OCI-LY7 (cell line): ENCODE data around the gene CENPX. TPM values are rescaled to one million over a fixed set of nuclear protein-coding genes. Genes with fewer than 3 reads are reported as not detected.

Experiments used
- BruUV-seq: library from RNA; stranded (reverse); fragments of 400-500 nt; replicated peaks from 2 replicates; lab custom pipeline; 2021; lab: Mats Ljungman, UMichigan
- CTCF ChIA-PET: fragments of 300-600 bp; sonication (Branson Sonifier 250); formaldehyde crosslinking; loops from one replicate; lab custom pipeline; 2022; ENCODE audit warnings: antibody characterized with exemption; ENCODE audit not compliant: unreplicated experiment; lab: Charles Lee
- POLR2A ChIA-PET: fragments of 300-600 bp; sonication (Branson Sonifier 250); formaldehyde crosslinking; loops from one replicate; lab custom pipeline; 2022; ENCODE audit warnings: antibody characterized with exemption; lab: Charles Lee
- DNase-seq: peaks from one replicate; pipeline ENCODE4 v3.0.0-alpha.2; 2015; ENCODE audit warnings: low spot score
- H2AFZ ChIP-seq: fragments of 200-600 bp; sonication (generic), shearing (Covaris generic); 2 replicates; pipeline ENCODE4 v1.6.1; 2014; ENCODE audit warnings: mild to moderate bottlenecking, antibody characterized with exemption, low read length, moderate library complexity
- H3K27ac ChIP-seq: fragments of 200-600 bp; sonication (generic); 2 replicates; pipeline ENCODE4 v1.5.1; 2014; ENCODE audit warnings: mixed run types, low read depth, mild to moderate bottlenecking, moderate library complexity, low read length, inconsistent platforms; ENCODE audit not compliant: poor library complexity, severe bottlenecking
- H3K36me3 ChIP-seq: fragments of 200-600 bp; sonication (generic); 2 replicates; pipeline ENCODE4 v1.6.1; 2014; ENCODE audit warnings: mild to moderate bottlenecking, antibody characterized with exemption, low read length, moderate library complexity, mixed read lengths; ENCODE audit not compliant: insufficient read depth
- H3K4me1 ChIP-seq: fragments of 200-600 bp; sonication (generic); 2 replicates; pipeline ENCODE4 v1.5.1; 2014; ENCODE audit warnings: mild to moderate bottlenecking, low read length; ENCODE audit not compliant: insufficient read depth, poor library complexity, severe bottlenecking
- H3K4me2 ChIP-seq: fragments of 200-600 bp; sonication (generic); 2 replicates; pipeline ENCODE4 v1.6.1; 2014; ENCODE audit warnings: mild to moderate bottlenecking, low read length
- H3K4me3 ChIP-seq: fragments of 200-600 bp; sonication (generic); 2 replicates; pipeline ENCODE4 v1.5.1; 2014; ENCODE audit warnings: mild to moderate bottlenecking, low read depth, low read length; ENCODE audit not compliant: poor library complexity, severe bottlenecking
- H3K79me2 ChIP-seq: fragments of 200-600 bp; sonication (generic); 2 replicates; pipeline ENCODE4 v1.6.1; 2016; ENCODE audit warnings: low read depth, mild to moderate bottlenecking, low read length, moderate library complexity, mixed read lengths; ENCODE audit not compliant: insufficient read depth
- H3K9me2 ChIP-seq: fragments of 200-600 bp; sonication (generic); 2 replicates; pipeline ENCODE4 v1.6.1; 2016; ENCODE audit warnings: mild to moderate bottlenecking, low read length, mixed read lengths; ENCODE audit not compliant: insufficient read depth
- H3K9me3 ChIP-seq: fragments of 200-600 bp; sonication (generic); 2 replicates; pipeline ENCODE4 v1.6.1; 2014; ENCODE audit warnings: mild to moderate bottlenecking, mixed run types, low read length, mixed read lengths
- H4K20me1 ChIP-seq: fragments of 200-600 bp; sonication (generic); 2 replicates; pipeline ENCODE4 v1.6.1; 2014; ENCODE audit warnings: mild to moderate bottlenecking, antibody characterized with exemption, low read length, moderate library complexity, mixed read lengths; ENCODE audit not compliant: insufficient read depth
- EZH2phosphoT487 ChIP-seq: fragments of 200-600 bp; sonication (generic); IDR thresholded peaks from 2 replicates; pipeline ENCODE4 v1.6.1; 2018; ENCODE audit warnings: low read depth, borderline replicate concordance, mild to moderate bottlenecking, mixed run types, antibody characterized with exemption, low read length, moderate library complexity, mixed read lengths
- intact Hi-C: fragments of 100-400 bp; cut with micrococcal nuclease; formaldehyde crosslinking; loops from one replicate; pipeline ENCODE4 v1.10.0; 2022; ENCODE audit not compliant: unreplicated experiment
- total RNA-seq, 2 experiments: library from RNA; depleted of rRNA in 1 of 2; stranded (reverse); fragments of >200 nt in 1 of 2; shearing (Covaris generic) in 1 of 2; gene quantifications; 2 replicates each; pipeline ENCODE4 v1.2.3, GENCODE V29; 2014 to 2022
- TF ChIP-seq, protein P1 (sequence below): fragments of 200-600 bp; sonication (generic); conservative IDR thresholded peaks from 2 replicates; pipeline ENCODE4 v1.5.1; 2014; ENCODE audit warnings: mild to moderate bottlenecking, antibody characterized with exemption, low read length, moderate library complexity, mixed read lengths

The CENPX gene
- total RNA-seq, 2 experiments from 2014 or later, result 130 to 251 TPM

DNA sequence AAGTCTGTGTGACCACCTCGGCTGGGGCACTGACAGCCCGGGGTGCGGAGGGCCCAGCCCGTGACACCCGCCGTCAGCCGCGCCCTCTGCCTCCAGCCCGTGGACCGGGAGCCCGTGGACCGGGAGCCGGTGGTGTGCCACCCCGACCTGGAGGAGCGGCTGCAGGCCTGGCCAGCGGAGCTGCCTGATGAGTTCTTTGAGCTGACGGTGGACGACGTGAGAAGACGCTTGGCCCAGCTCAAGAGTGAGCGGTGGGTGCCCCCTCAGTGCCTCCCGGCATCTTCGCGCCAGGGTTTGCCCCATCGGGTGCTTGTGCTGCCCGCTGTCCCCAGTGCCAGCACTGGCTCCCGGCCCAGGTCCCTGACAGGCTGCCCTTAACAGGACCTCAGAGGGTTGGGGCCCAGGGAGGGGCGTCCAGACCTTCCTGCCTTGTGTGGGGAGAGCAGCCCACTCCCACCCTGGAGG lies 13.7 kb downstream of the CENPX start:
- Histone ChIP-seq H3K36me3 (no peaks in the 10 kb centered on the region), H2AFZ (no peak overlapping the region), H3K79me2 (no peaks in the 10 kb centered on the region), H3K4me1 (no peaks in the 10 kb centered on the region), H3K4me2 (no peak overlapping the region), H3K27ac (no peak overlapping the region), H3K9me3 (no peaks in the 10 kb centered on the region), H3K4me3 (no peak overlapping the region), H3K9me2 (no peaks in the 10 kb centered on the region), H4K20me1 (no peaks in the 10 kb centered on the region)
- no TSS peak for BruUV-seq
- DNase-seq, result no peak
- intact Hi-C loops, result no loop called here
- CTCF ChIA-PET, result no interaction called here
- TF ChIP-seq, protein P1, sequence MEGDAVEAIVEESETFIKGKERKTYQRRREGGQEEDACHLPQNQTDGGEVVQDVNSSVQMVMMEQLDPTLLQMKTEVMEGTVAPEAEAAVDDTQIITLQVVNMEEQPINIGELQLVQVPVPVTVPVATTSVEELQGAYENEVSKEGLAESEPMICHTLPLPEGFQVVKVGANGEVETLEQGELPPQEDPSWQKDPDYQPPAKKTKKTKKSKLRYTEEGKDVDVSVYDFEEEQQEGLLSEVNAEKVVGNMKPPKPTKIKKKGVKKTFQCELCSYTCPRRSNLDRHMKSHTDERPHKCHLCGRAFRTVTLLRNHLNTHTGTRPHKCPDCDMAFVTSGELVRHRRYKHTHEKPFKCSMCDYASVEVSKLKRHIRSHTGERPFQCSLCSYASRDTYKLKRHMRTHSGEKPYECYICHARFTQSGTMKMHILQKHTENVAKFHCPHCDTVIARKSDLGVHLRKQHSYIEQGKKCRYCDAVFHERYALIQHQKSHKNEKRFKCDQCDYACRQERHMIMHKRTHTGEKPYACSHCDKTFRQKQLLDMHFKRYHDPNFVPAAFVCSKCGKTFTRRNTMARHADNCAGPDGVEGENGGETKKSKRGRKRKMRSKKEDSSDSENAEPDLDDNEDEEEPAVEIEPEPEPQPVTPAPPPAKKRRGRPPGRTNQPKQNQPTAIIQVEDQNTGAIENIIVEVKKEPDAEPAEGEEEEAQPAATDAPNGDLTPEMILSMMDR, result no peak
- TF ChIP-seq EZH2phosphoT487, result no peak
- POLR2A ChIA-PET, result no interaction called here

DNA sequence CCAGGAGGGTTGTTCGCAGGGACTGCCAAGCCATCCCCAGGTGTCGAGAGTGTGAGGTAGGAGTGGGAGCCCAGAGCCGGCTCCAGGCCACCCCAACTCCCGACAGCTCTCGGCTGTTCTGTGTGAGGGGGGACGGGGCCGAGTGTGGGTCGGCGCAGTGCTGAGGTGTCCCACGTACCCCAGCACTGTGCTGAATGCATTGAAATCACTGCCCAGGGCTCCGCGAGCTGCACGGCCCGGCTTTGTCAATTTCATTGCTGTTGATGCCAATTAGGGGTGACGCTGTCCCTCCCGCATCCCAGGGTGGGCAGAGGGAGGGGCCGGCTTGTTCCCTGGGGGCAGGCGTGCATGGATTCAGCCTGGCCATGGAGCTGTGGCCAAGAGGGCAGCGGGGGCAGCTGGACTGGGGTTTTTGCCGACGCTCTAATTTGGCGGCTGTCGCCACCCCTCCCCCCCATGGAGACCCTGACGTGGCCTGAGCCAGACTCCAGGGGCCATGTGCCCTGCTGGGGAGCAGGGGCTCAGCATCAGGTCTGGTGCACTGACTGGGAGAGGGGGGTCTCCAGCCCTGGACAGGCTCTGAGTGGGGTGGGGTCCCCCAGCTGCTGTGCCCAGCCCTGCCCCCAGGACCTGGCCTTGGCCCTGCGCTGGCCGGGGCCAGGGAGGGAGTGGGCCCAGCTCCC lies 14.3 kb downstream of the CENPX start:
- no peaks in the 10 kb centered on the region for H3K79me2 ChIP-seq
- H3K4me1 ChIP-seq, result no peaks in the 10 kb centered on the region
- TF ChIP-seq EZH2phosphoT487, result no peak
- TF ChIP-seq, protein P1, result no peak
- H3K9me3 ChIP-seq, result no peaks in the 10 kb centered on the region
- H3K27ac ChIP-seq, result no peak overlapping the region
- no TSS peak for BruUV-seq
- H3K9me2 ChIP-seq, result no peaks in the 10 kb centered on the region
- DNase-seq, result no peak
- intact Hi-C loops, result no loop called here
- no peak overlapping the region for H3K4me2 ChIP-seq
- H3K4me3 ChIP-seq, result no peak overlapping the region
- no peak overlapping the region for H2AFZ ChIP-seq
- no peaks in the 10 kb centered on the region for H4K20me1 ChIP-seq
- ChIA-PET CTCF (no interaction called here), POLR2A (no interaction called here)
- H3K36me3 ChIP-seq, result no peaks in the 10 kb centered on the region

DNA sequence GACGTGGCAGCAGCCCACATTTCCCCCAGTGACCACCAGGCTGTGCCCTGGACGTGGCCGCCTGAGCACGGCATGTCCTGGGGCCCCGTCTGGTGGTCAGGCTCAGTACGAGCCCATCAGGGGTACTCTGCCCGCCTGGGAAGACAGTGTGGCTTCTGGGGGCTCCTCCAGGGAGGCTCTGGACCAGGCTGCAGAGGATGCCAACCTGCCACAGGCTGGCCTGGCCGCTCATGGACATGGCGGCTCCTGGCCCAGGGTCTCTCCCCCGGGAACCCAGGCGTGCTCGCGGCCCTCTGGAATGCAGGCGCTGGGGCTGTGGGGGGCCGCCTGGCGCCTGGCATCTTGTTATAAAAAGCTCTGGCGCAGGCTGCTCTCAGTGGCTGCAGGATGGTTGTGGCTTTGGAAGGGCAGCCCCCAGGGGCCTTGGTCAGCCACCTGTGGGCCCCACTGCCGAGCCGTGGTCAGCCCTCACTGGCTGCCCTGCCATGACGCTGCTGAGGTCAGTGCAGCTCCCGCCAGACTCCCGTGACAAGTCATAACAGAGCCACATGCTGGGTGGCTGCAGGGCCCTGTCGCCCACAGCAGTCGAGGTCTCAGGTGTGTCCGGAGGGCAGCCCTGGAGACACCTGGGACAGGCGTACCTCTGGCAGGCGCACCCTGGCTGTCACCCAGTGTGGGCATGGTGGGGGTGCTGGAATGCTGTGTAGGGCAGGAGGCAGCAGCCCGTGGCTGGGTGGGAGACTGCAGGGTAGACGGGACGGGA lies 15.0 kb downstream of the CENPX start:
- no peak overlapping the region for H3K4me2 ChIP-seq
- no peaks in the 10 kb centered on the region for H3K9me2 ChIP-seq
- BruUV-seq, result no TSS peak
- intact Hi-C loops, result no loop called here
- CTCF ChIA-PET, result no interaction called here
- TF ChIP-seq EZH2phosphoT487, result no peak
- TF ChIP-seq, protein P1, result no peak
- no peaks in the 10 kb centered on the region for H3K79me2 ChIP-seq
- no peaks in the 10 kb centered on the region for H3K4me1 ChIP-seq
- H2AFZ ChIP-seq, result no peak overlapping the region
- H3K27ac ChIP-seq, result no peak overlapping the region
- H3K36me3 ChIP-seq, result no peaks in the 10 kb centered on the region
- POLR2A ChIA-PET, result no interaction called here
- DNase-seq, result no peak
- no peak overlapping the region for H3K4me3 ChIP-seq
- no peaks in the 10 kb centered on the region for H3K9me3 ChIP-seq
- H4K20me1 ChIP-seq, result no peaks in the 10 kb centered on the region
